ENCODE results near the gene SYS1.
A peak's percentile ranks its signal among the peaks of the same experiment; 100 is the strongest.

Gene SYS1

GRCh38 chr20:45362804-45363610, at the start of gene SYS1:
SYS1 (plus strand) TSS chr20:45363156; CDS start chr20:45363532, 376 bp downstream.
- DNase-seq: peak; percentile 97 to 99 (median 99)

GRCh38 chr20:45313943-45314342, 49.0 kb upstream of the SYS1 start:
- no peak for DNase-seq

GRCh38 chr20:45315672-45316071, 47.3 kb upstream of the SYS1 start:
- no peak for DNase-seq

- DNase-seq: no peak
Observed at GRCh38 chr20:45316150-45317080, 46.5 kb upstream of the SYS1 start.

- no peak for DNase-seq
Observed at GRCh38 chr20:45317826-45318225, 45.1 kb upstream of the SYS1 start.

- DNase-seq: no peak
Observed at GRCh38 chr20:45318386-45318939, 44.5 kb upstream of the SYS1 start.

- no peak for DNase-seq
Observed at GRCh38 chr20:45318948-45319347, 44.0 kb upstream of the SYS1 start.

GRCh38 chr20:45320948-45321595, 41.9 kb upstream of the SYS1 start:
- peak in 3 of 6 experiments; percentile 14 to 30 (median 24) for DNase-seq

- no peak for DNase-seq
Observed at GRCh38 chr20:45322952-45323383, 40.0 kb upstream of the SYS1 start.

GRCh38 chr20:45323731-45324130, 39.2 kb upstream of the SYS1 start:
- DNase-seq: no peak

GRCh38 chr20:45325371-45325770, 37.6 kb upstream of the SYS1 start:
- DNase-seq: no peak

- no peak for DNase-seq
Observed at GRCh38 chr20:45328451-45328850, 34.5 kb upstream of the SYS1 start.

- no peak for DNase-seq
Observed at GRCh38 chr20:45329497-45330319, 33.2 kb upstream of the SYS1 start.

- no peak for DNase-seq
Observed at GRCh38 chr20:45330476-45330875, 32.5 kb upstream of the SYS1 start.

GRCh38 chr20:45336530-45337366, 26.2 kb upstream of the SYS1 start:
- no peak for DNase-seq

GRCh38 chr20:45337367-45338120, 25.4 kb upstream of the SYS1 start:
- no peak for DNase-seq

GRCh38 chr20:45338121-45339030, 24.6 kb upstream of the SYS1 start:
- DNase-seq: no peak

- DNase-seq: no peak
Observed at GRCh38 chr20:45339084-45339483, 23.9 kb upstream of the SYS1 start.

GRCh38 chr20:45339799-45340198, 23.2 kb upstream of the SYS1 start:
- DNase-seq: no peak

All from stimulated activated naive CD4-positive, alpha-beta T cell (primary cell).